ENCODE data around the gene HSF5.

- TF ChIP-seq, protein P1, sequence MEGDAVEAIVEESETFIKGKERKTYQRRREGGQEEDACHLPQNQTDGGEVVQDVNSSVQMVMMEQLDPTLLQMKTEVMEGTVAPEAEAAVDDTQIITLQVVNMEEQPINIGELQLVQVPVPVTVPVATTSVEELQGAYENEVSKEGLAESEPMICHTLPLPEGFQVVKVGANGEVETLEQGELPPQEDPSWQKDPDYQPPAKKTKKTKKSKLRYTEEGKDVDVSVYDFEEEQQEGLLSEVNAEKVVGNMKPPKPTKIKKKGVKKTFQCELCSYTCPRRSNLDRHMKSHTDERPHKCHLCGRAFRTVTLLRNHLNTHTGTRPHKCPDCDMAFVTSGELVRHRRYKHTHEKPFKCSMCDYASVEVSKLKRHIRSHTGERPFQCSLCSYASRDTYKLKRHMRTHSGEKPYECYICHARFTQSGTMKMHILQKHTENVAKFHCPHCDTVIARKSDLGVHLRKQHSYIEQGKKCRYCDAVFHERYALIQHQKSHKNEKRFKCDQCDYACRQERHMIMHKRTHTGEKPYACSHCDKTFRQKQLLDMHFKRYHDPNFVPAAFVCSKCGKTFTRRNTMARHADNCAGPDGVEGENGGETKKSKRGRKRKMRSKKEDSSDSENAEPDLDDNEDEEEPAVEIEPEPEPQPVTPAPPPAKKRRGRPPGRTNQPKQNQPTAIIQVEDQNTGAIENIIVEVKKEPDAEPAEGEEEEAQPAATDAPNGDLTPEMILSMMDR (IDR thresholded peaks at IDR 0.05; ENCODE audit: borderline replicate concordance, extremely low read depth, low read length, poor library complexity, severe bottlenecking), result no peak
- no peak for TF ChIP-seq EZH2 (IDR thresholded peaks at IDR 0.05; ENCODE audit: borderline replicate concordance, low read depth, low read length, severe bottlenecking)
Measured at GRCh38 chr17:58508341-58509067, 20.3 kb upstream of the HSF5 start.

Measured in DND-41 (cell line).